ENCODE data around the gene UQCC2. TPM values are rescaled to one million over a fixed set of nuclear protein-coding genes. Genes with fewer than 3 reads are reported as not detected.

UQCC2 gene
- total and polyA plus RNA-seq, 8 donors = 54.4 to 83.1 (median 61.0) TPM

DNA sequence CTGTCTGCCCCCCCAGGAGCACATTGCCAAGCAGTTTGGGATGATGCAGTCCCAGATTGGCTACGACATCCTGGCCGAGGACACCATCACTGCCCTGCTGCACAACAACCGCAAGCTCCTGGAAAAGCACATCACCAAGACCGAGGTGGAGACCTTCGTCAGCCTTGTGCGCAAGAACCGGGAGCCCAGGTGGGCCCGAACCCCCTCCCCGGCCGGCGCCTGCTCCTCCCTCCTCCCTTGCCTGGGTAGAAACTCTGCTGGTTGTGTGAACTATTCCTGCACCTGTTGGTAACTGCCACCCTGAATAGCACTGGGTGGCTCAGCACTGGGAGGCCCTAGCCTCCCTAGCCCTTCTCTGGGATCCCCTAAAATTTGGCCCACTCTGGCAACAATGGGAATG lies 43.7 kb downstream of the UQCC2 start:
- no peaks in the 10 kb centered on the region for H3K27me3 ChIP-seq
- no peak overlapping the region for H3K4me3 ChIP-seq
- ATAC-seq (no peak), DNase-seq (no peak)
- H3K9me3 ChIP-seq = no peaks in the 10 kb centered on the region
- H3K27ac ChIP-seq = no peak overlapping the region
- peaks cover 0 to 96% of the 10 kb centered on the region in 2 donors for H3K36me3 ChIP-seq
- H3K4me1 ChIP-seq = peaks cover 0 to 3% of the 10 kb centered on the region in 2 donors
- TF ChIP-seq, protein P1, sequence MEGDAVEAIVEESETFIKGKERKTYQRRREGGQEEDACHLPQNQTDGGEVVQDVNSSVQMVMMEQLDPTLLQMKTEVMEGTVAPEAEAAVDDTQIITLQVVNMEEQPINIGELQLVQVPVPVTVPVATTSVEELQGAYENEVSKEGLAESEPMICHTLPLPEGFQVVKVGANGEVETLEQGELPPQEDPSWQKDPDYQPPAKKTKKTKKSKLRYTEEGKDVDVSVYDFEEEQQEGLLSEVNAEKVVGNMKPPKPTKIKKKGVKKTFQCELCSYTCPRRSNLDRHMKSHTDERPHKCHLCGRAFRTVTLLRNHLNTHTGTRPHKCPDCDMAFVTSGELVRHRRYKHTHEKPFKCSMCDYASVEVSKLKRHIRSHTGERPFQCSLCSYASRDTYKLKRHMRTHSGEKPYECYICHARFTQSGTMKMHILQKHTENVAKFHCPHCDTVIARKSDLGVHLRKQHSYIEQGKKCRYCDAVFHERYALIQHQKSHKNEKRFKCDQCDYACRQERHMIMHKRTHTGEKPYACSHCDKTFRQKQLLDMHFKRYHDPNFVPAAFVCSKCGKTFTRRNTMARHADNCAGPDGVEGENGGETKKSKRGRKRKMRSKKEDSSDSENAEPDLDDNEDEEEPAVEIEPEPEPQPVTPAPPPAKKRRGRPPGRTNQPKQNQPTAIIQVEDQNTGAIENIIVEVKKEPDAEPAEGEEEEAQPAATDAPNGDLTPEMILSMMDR (IDR thresholded peaks at IDR 0.05) = no peak
- intact Hi-C loops (cut with DNase I) = no loop called here

DNA sequence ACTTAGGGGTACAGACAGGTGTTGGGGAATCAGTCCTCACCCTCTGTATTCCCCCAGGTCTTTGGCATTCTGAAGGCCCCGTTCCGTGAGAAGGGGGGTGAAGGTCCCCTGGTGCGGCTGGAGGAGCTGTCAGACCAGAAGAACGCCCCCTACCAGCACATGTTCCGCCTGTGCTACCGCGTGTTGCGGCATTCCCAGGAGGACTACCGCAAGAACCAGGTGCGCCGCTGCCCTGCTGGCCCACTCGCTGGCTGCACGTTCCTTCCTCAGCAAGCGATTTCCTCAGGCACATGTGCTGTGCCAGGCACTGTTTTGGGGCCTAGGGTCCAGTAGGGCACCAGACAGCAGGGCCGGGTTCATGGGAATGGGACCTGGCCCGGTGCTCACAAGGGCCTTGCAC lies 44.4 kb downstream of the UQCC2 start:
- Histone ChIP-seq H3K27ac (no peak overlapping the region), H3K27me3 (no peaks in the 10 kb centered on the region), H3K4me3 (no peak overlapping the region), H3K4me1 (no peaks in the 10 kb centered on the region), H3K9me3 (no peaks in the 10 kb centered on the region), H3K36me3 (peaks cover 0 to 99% of the 10 kb centered on the region in 2 donors)
- TF ChIP-seq, protein P1 (IDR thresholded peaks at IDR 0.05) = no peak
- DNase-seq (no peak), ATAC-seq (no peak)
- intact Hi-C loops (cut with DNase I) = no loop called here

DNA sequence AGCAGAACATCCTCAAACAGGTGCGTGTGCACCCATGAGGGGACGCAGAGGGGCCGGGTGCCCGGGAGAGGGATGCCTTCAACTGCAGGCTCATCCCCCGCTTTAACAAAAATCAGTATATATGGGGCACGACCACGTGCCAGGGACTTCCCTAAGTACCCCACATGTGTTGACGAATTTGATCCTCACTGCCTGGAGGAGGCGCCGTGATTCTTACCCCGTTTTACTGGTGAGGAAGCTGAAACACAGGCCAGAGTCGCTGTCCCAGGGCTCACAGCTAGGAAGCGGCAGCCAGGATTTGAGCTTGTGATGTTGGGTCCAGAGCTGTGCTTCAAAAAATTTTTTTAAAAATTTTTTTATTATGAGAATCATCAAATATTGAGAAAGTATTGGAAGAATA lies 45.5 kb downstream of the UQCC2 start:
- Histone ChIP-seq H3K4me3 (no peak overlapping the region), H3K36me3 (peaks cover 0 to 96% of the 10 kb centered on the region in 2 donors), H3K9me3 (no peaks in the 10 kb centered on the region), H3K27me3 (no peaks in the 10 kb centered on the region), H3K27ac (no peak overlapping the region), H3K4me1 (no peaks in the 10 kb centered on the region)
- intact Hi-C loops (cut with DNase I) = no loop called here
- DNase-seq (no peak), ATAC-seq (no peak)
- TF ChIP-seq, protein P1 (IDR thresholded peaks at IDR 0.05) = no peak

DNA sequence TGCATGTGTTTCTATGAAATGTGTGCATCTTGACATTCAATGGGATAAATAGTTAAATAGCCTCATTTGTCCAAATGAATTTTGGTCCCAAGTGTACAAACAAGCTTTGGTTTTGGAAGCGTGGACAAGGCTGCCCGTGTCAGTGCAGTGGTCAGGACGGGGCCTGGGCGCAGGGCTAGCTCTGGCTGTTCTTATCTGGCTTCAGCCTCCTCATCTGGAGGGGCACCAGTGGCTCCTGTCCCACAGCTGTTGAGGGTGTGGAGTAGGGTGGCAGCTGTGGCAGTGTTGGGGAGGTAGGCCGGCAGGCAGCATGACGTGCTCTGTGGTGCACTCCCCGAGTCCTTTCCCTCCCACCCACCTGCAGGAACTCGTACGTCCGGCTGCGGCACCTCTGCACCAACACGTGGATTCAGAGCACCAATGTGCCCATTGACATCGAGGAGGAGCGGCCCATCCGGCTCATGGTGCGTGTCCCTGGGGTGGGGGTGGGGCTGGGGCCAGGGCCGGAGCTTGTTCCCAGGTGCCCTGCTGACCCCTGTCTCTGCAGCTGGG lies 46.9 kb downstream of the UQCC2 start:
- ATAC-seq = no peak
- no peaks in the 10 kb centered on the region for H3K27me3 ChIP-seq
- no peak overlapping the region for H3K27ac ChIP-seq
- H3K36me3 ChIP-seq = peaks cover 0 to 94% of the 10 kb centered on the region in 2 donors
- no peak overlapping the region for H3K4me3 ChIP-seq
- no peak for DNase-seq
- intact Hi-C loops (cut with DNase I) = no loop called here
- no peaks in the 10 kb centered on the region for H3K4me1 ChIP-seq
- TF ChIP-seq, protein P1 (IDR thresholded peaks at IDR 0.05) = no peak
- H3K9me3 ChIP-seq = no peaks in the 10 kb centered on the region

DNA sequence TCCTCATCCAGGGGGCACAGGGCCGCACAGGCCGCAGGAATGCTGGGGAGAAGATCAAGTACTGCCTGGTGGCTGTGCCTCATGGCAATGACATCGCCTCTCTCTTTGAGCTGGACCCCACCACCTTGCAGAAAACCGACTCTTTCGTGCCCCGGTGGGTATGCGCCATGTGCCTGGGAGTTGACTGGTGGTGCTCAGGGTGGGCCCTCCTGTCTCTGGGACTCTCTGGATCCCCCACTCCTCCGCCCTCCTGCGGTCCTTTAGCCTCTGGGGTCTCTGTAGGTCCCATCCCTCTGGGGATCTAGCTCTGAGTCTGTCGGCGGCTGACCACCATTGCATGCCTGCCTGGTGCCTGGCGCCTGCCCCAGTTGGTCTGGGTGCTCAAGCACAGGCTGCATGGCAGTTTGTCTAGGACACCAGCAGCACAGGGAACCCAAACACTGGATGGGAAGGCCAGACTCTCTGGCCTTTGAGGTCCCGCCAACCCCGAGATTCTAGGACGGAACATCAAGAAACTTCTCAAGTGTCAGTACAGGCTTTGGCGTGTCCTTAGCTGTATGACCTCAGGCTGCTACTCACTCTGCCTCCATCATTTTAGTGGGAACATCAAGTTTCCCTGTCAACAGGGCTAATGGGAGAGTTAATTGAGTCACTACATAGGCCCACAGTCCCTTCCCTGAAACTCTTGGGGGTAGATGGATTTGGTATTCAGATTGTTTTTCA lies 47.6 kb downstream of the UQCC2 start:
- Histone ChIP-seq H3K4me3 (no peak overlapping the region), H3K27ac (no peak overlapping the region), H3K4me1 (no peaks in the 10 kb centered on the region), H3K36me3 (peaks cover 0 to 94% of the 10 kb centered on the region in 2 donors), H3K27me3 (no peaks in the 10 kb centered on the region), H3K9me3 (no peaks in the 10 kb centered on the region)
- intact Hi-C loops (cut with DNase I) = no loop called here
- no peak for DNase-seq
- TF ChIP-seq, protein P1 (IDR thresholded peaks at IDR 0.05) = no peak
- ATAC-seq = no peak

Data from left lung (tissue), 10 donors.